ENCODE measurements around the gene GRHPR.

DNA sequence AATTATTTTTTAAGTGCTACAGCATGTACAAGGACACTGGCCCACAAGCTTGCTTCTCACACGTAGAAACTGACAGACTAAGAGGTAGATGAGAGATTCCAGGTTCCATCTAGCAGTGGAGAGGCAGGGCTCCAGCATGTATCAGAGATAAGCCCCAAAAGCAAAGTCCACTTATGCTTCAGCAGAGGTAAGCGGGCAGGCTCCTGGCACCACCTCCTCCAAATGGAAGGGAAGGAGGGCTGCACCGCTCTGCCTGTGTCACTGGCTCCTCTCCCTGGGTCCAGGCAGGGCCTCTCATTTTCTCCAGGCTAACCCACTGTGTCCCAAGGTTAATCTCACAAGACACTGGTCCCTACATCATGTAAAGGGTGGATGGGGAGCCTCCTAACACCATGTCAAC, 15.9 kb downstream of the GRHPR start:
- no peak for TF ChIP-seq EZH2 (IDR thresholded peaks at IDR 0.05)
- TF ChIP-seq POLR2AphosphoS5 (IDR thresholded peaks at IDR 0.05; ENCODE audit: borderline replicate concordance, low read depth, low read length) = no peak
- no peak for TF ChIP-seq FOXP2 (optimal IDR thresholded peaks at IDR 0.05; ENCODE audit: control extremely low read depth, extremely low read length, insufficient read depth)

All from SK-N-MC (cell line).